Right atrium auricular region (tissue), 2 donors: Measurements from ENCODE around the gene ATP1B2. TPM values are rescaled to one million over a fixed set of nuclear protein-coding genes. Genes with fewer than 3 reads are reported as not detected.
A peak's percentile ranks its signal among the peaks of the same experiment; 100 is the strongest.

Experiments used
- DNase-seq: peaks from one replicate; pipeline ENCODE4 v3.0.0-alpha.2; 2019; ENCODE audit warnings: low spot score
- H3K27ac ChIP-seq, 2 donors: fragments of 200-600 bp; sonication (generic); 1 replicate in 1 of 2; 2 replicates in 1 of 2; pipeline ENCODE4 v1.5.1; 2016 to 2019
- H3K27me3 ChIP-seq, 2 donors: fragments of 200-600 bp; sonication (generic); one replicate each; pipeline versions ENCODE4 v1.5.1 to v1.6.0; 2017 to 2019
- H3K36me3 ChIP-seq: fragments of 200-600 bp; sonication (generic); one replicate; pipeline ENCODE4 v1.5.1; 2016
- H3K4me1 ChIP-seq, 2 donors: fragments of 200-600 bp; sonication (generic); one replicate each; pipeline versions ENCODE4 v1.5.1 to v1.6.0; 2017 to 2019
- H3K4me3 ChIP-seq, 2 donors: fragments of 200-600 bp; sonication (generic); 1 replicate in 1 of 2; 2 replicates in 1 of 2; pipeline ENCODE4 v1.5.1; 2017 to 2019; ENCODE audit warnings: mild to moderate bottlenecking in 1 of 2, moderate library complexity in 1 of 2
- H3K9me3 ChIP-seq, 2 donors: fragments of 200-600 bp; sonication (generic); one replicate each; pipeline ENCODE4 v1.5.1; 2019
- CTCF ChIP-seq, 2 donors: fragments of 200-600 bp; sonication (generic); IDR thresholded peaks; one replicate each; pipeline ENCODE4 v1.5.1; 2019; ENCODE audit warnings: antibody characterized with exemption in 2 of 2
- total RNA-seq, 2 donors: library from RNA; depleted of rRNA; stranded (reverse); fragments of >200 nt; gene quantifications; one replicate each; pipeline ENCODE4 v1.1.0, GENCODE V29; 2016

Gene ATP1B2
- total RNA-seq, 2 donors from 2014 or later, result 1.2 to 2.2 TPM

- no peak for TF ChIP-seq CTCF (IDR thresholded peaks at IDR 0.05)
- Histone ChIP-seq H3K9me3 (no peaks in the 10 kb centered on the region), H3K4me1 (peaks cover 0 to 46% of the 10 kb centered on the region in 2 donors), H3K4me3 (peak overlapping the region; percentile 83 to 93), H3K27me3 (no peaks in the 10 kb centered on the region), H3K36me3 (peaks cover 5% of the 10 kb centered on the region), H3K27ac (peak overlapping the region; percentile 93 to 94)
- no peak for DNase-seq
Observed at GRCh38 chr17:7613769-7614424, 36.8 kb upstream of the ATP1B2 start.

DNA sequence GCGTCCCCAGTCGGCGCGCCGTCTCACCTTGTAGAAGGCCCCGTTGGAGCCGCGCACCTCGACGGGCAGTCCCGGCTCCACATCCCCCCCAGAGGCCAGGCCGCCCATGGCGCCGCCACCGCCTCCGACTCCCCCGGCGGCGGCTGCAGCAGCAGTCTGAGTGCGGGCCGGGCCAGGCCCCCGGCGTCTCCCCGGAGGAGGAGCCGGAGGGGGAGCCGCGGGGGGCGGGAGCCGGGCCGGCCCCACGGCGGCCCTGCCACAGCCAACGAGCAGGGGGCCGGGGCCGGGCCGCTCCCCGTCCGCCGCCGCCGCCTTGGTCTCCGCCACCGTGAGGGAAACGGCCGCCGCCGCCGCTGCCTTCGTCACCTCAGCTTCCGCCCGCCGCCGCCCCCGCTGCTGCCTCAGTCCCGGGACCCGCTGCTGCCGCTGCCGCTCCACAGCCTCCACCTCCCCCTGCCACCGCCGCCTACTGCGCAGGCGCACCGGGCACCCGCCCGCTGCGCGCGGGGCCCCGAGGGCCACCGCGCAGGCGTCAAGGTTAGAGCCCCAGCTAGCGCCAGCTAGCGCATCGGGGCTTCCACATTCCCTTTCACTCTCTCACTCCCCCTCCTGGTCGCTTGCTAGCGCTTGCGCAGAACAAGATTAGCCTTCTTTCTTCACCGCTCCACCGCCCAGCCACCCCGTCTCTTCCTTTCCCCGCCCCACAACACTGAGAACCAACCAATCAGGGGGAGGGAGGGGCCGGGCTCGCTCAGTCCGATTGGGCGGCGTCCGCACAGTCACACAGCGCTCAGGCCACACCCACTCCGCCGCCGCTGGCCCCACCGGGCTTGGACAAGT lies 36.1 kb upstream of the ATP1B2 start, which contains the start of gene FXR2:
Gene FXR2 (minus strand): TSS at position 473 of the 840 bp plus-strand sequence. CDS start 365 bp downstream, at position 108.
- H3K27ac ChIP-seq, result peak within 1 kb of the TSS; percentile 93 to 94
- no peaks in the 10 kb centered on the region for H3K27me3 ChIP-seq
- peaks cover 5% of the 10 kb centered on the region for H3K36me3 ChIP-seq
- H3K4me1 ChIP-seq, result peaks cover 0 to 46% of the 10 kb centered on the region in 2 donors
- peak within 1 kb of the TSS; percentile 83 to 93 for H3K4me3 ChIP-seq
- H3K9me3 ChIP-seq, result no peaks in the 10 kb centered on the region
- peak in 1 of 2 donors; percentile 70 for TF ChIP-seq CTCF (IDR thresholded peaks at IDR 0.05)
- DNase-seq, result peak; percentile 100

GRCh38 chr17:7615265-7615747 lies 35.4 kb upstream of the ATP1B2 start:
- no peak for DNase-seq
- H3K4me1 ChIP-seq, result peaks cover 0 to 41% of the 10 kb centered on the region in 2 donors
- H3K27ac ChIP-seq, result peak overlapping the region; percentile 93 to 94
- H3K36me3 ChIP-seq, result peaks cover 5% of the 10 kb centered on the region
- peak overlapping the region; percentile 26 to 55 for H3K4me3 ChIP-seq
- no peaks in the 10 kb centered on the region for H3K9me3 ChIP-seq
- no peaks in the 10 kb centered on the region for H3K27me3 ChIP-seq
- no peak for TF ChIP-seq CTCF (IDR thresholded peaks at IDR 0.05)

DNA sequence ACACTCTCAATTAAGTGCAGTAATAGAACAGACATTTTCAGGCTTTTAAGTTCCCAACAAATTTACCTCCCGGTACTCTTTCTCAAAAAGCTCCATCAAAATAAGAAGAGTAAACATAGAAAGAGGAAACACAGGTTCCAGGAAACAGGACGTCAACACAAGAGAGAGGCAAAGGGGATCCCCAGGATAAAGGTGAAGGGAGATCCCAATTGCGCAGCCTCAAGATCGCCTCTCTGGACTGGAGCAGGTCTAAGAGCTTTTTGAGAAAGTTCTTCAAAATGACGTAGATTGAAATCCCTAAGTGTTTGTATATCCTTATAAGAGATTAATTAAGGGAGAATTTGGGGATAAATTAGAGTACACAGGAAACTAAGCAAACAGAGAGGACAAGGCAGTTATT lies 32.1 kb upstream of the ATP1B2 start:
- no peak overlapping the region for H3K27ac ChIP-seq
- no peak overlapping the region for H3K4me3 ChIP-seq
- H3K27me3 ChIP-seq, result no peaks in the 10 kb centered on the region
- no peaks in the 10 kb centered on the region for H3K9me3 ChIP-seq
- H3K4me1 ChIP-seq, result peaks cover 0 to 10% of the 10 kb centered on the region in 2 donors
- H3K36me3 ChIP-seq, result no peaks in the 10 kb centered on the region
- TF ChIP-seq CTCF (IDR thresholded peaks at IDR 0.05), result no peak
- DNase-seq, result no peak

DNA sequence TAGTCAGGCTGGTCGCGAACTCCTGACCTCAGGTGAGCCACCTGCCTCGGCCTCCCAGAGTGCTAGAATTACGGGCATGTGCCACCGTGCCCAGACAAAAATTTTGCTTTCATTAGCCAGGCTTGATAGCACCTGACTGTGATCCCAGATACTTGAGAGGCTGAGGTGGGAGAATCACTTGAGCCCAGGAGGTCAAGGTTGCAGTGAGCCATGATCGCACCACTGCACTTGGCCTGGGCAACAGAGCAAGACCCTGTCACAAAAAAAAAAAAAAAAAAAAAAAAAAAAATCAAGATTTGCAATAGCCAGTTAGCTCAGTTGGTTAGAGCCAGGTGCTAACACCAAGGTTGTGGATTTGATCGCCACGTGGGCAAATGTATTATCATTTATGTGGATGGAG lies 29.9 kb upstream of the ATP1B2 start:
- no peaks in the 10 kb centered on the region for H3K27me3 ChIP-seq
- H3K27ac ChIP-seq, result no peak overlapping the region
- TF ChIP-seq CTCF (IDR thresholded peaks at IDR 0.05), result no peak
- no peaks in the 10 kb centered on the region for H3K36me3 ChIP-seq
- DNase-seq, result no peak
- no peak overlapping the region for H3K4me3 ChIP-seq
- H3K4me1 ChIP-seq, result no peaks in the 10 kb centered on the region
- H3K9me3 ChIP-seq, result no peaks in the 10 kb centered on the region
